Activated CD4-positive, alpha-beta memory T cell treated with anti-CD3 and anti-CD28 coated beads for 36 hours (primary cell): Measurements from ENCODE around the gene NGFR. TPM values are rescaled to one million over a fixed set of nuclear protein-coding genes. Genes with fewer than 3 reads are reported as not detected.
"Not testable (repeated sequence)": the region's sequence is repeated elsewhere in the genome, so short reads cannot be mapped to it uniquely, and the experiment has no call there.

Experiments used
- CTCF ChIA-PET: fragments of 350-600 bp; sonication (Branson Sonifier 250); formaldehyde crosslinking; loops from one replicate; lab custom pipeline; 2021; ENCODE audit warnings: antibody characterized with exemption, inconsistent platforms; lab: Charles Lee
- POLR2A ChIA-PET: fragments of 350-600 bp; sonication (Branson Sonifier 250); formaldehyde crosslinking; loops from one replicate; lab custom pipeline; 2021; ENCODE audit warnings: antibody characterized with exemption; lab: Charles Lee
- DNase-seq: peaks from one replicate; pipeline ENCODE4 v3.0.0-alpha.2; 2020
- H3K27ac Mint-ChIP-seq: one replicate; pipeline ENCODE4 v1.8.0; 2021; ENCODE audit warnings: mixed read lengths
- H3K27me3 Mint-ChIP-seq: one replicate; pipeline ENCODE4 v1.8.0; 2021; ENCODE audit warnings: mixed read lengths
- H3K36me3 Mint-ChIP-seq: one replicate; pipeline ENCODE4 v1.8.0; 2021; ENCODE audit warnings: mixed read lengths
- H3K4me1 Mint-ChIP-seq: one replicate; pipeline ENCODE4 v1.8.0; 2021; ENCODE audit warnings: low read depth, mixed read lengths
- H3K4me3 Mint-ChIP-seq: one replicate; pipeline ENCODE4 v1.8.0; 2021; ENCODE audit warnings: mild to moderate bottlenecking, mixed read lengths
- H3K9me3 Mint-ChIP-seq: one replicate; pipeline ENCODE4 v1.8.0; 2021; ENCODE audit warnings: mixed read lengths
- intact Hi-C: fragments of 100-400 bp; cut with micrococcal nuclease; formaldehyde crosslinking; loops from one replicate; pipeline ENCODE4 v1.15.1; 2023
- total RNA-seq, 2 experiments: library from RNA; stranded (reverse); gene quantifications; one replicate each; pipeline ENCODE4 v1.2.3, GENCODE V29; 2021

NGFR gene
- total RNA-seq, 2 experiments from 2014 or later, result 0.17 to 0.21 TPM

DNA sequence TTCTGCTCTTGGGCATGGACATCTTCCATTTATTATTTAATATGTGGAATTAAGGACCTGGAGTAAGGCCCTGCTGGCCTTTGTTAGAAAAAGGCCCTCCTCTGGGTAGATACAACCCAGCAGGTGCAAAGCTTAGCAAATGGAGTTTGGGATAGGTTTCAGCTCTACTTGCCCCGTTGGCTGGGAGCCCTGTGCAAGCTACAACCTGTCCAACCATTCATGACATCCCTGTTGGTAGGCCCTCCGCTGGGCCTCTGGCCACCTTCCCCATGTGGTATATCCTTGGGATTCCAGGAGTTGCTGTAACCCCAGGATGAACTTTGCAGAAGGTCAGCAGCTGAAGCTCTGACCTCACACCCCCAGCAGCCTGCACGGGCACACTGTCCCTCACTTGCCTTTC is 6.4 kb downstream of the NGFR start:
- POLR2A ChIA-PET, result no interaction called here
- CTCF ChIA-PET, result interaction anchor here (0.6 to 1.8 kb wide), 2 partner anchors 56 to 66 kb away, joined by 4 to 5 read pairs; no protein-coding TSS in a partner anchor
- Mint-ChIP-seq H3K9me3 (no peaks in the 10 kb centered on the region), H3K27me3 (peaks cover 69% of the 10 kb centered on the region), H3K36me3 (no peaks in the 10 kb centered on the region), H3K4me1 (peaks cover 13% of the 10 kb centered on the region), H3K27ac (no peak overlapping the region), H3K4me3 (no peak overlapping the region)
- intact Hi-C loops, result no loop called here
- DNase-seq, result no peak

DNA sequence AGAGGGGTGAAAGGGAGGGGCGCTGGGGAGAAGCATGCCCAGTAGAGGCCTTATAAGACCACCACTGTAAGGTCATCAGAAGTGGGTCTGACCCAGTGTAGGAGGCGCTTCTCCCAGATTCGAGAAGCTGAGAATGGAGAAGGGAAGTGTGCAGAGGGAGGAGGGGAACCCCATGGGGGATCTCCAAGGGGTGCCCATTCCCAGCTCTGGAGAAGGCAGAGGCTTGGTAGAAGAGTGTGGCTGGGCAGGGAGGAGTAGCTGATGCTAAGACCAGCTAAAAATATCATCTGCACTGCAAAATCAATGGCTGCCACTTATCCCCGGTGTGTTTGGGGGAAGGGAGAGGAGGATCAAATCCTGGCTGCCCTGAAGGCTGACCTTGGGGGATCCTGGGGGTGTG is 7.2 kb downstream of the NGFR start:
- H3K4me3 Mint-ChIP-seq, result no peak overlapping the region
- ChIA-PET POLR2A (no interaction called here), CTCF (interaction anchor here (0.8 to 1.8 kb wide), 2 partner anchors 49 to 56 kb away, joined by 3 to 5 read pairs; no protein-coding TSS in a partner anchor)
- intact Hi-C loops, result no loop called here
- H3K9me3 Mint-ChIP-seq, result no peaks in the 10 kb centered on the region
- DNase-seq, result no peak
- peaks cover 68% of the 10 kb centered on the region for H3K27me3 Mint-ChIP-seq
- no peaks in the 10 kb centered on the region for H3K36me3 Mint-ChIP-seq
- peaks cover 10% of the 10 kb centered on the region for H3K4me1 Mint-ChIP-seq
- no peak overlapping the region for H3K27ac Mint-ChIP-seq

DNA sequence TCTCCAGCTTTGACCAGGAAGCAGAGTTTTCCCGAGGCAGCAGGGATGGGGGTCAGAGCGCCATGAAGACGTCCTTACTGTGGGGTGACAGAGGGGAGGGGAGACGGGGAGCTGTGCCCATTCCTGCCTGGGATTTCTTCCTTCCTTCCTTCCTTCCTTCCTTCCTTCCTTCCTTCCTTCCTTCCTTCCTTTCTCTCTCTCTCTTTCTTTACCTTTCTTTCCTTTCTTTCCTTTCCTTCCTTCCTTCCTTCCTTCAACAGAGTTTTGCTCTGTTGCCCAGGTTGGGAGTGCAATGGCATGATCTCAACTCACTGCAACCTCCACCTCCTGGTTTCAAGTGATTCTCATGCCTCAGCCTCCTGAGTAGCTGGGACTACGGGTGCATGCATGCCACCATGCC is 7.6 kb downstream of the NGFR start:
- H3K9me3 Mint-ChIP-seq, POLR2A ChIA-PET, H3K4me1 Mint-ChIP-seq, intact Hi-C loops, H3K4me3 Mint-ChIP-seq, H3K27ac Mint-ChIP-seq, H3K36me3 Mint-ChIP-seq, DNase-seq: not testable (repeated sequence)
- CTCF ChIA-PET, result interaction anchor here (0.7 to 0.8 kb wide), 3 partner anchors 49 to 394 kb away, joined by 3 read pairs; no protein-coding TSS in a partner anchor
- H3K27me3 Mint-ChIP-seq, result peaks cover 68% of the 10 kb centered on the region

DNA sequence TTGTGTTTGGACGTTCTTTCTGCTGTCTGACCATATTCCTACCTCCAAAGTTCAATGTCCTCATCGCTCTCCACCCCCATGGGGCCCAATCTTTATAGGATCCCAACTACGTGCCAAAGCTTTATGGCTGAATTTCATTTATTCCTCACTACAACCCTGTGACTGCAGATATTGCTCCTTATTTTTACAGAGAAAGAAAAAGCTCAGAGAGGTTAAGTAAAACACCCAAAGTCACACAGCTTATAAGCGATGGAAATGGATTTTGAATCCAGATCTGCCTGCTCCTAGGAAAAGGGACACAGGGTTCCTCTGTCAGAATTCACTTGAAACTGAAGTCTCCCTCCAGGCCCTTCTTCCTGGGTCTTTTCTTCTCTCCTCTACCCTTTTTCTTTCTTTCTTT is 9.3 kb downstream of the NGFR start:
- no peaks in the 10 kb centered on the region for H3K36me3 Mint-ChIP-seq
- no peak for DNase-seq
- CTCF ChIA-PET, result interaction anchor here (0.5 to 2.1 kb wide), 2 partner anchors 9 to 162 kb away, joined by 7 to 12 read pairs; partner anchors contain the start of gene NGFR
- H3K4me3 Mint-ChIP-seq, result no peak overlapping the region
- H3K9me3 Mint-ChIP-seq, result no peaks in the 10 kb centered on the region
- POLR2A ChIA-PET, result interaction anchor here (0.6 kb wide), 1 partner anchor 618 kb away, joined by 3 read pairs; no protein-coding TSS in a partner anchor
- H3K27ac Mint-ChIP-seq, result no peak overlapping the region
- intact Hi-C loops, result no loop called here
- peaks cover 58% of the 10 kb centered on the region for H3K27me3 Mint-ChIP-seq
- H3K4me1 Mint-ChIP-seq, result no peaks in the 10 kb centered on the region

DNA sequence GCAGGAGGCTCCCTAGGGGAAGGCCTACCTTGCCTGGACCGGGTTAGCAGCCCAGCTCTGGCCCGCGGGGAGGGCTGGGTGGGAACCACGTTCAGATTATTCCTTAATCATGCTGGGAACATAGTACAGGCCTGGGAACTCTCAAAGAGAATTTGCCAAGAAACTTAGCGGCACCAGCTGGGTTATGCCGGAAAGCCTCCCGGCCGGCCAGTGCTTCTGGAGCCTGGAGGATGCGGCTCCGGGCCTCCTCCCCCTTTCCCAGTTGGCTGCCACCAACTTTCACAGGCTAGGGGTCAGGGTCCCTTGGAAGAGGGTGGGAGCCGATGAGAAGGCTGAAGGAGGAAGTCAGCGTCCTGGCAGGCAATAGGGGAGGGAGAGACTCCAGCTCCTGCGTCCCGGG is 10.8 kb downstream of the NGFR start:
- H3K27ac Mint-ChIP-seq, result no peak overlapping the region
- CTCF ChIA-PET, result interaction anchor here (2.1 kb wide), 1 partner anchor 10 kb away, joined by 12 read pairs; the partner anchor contains the start of gene NGFR

DNA sequence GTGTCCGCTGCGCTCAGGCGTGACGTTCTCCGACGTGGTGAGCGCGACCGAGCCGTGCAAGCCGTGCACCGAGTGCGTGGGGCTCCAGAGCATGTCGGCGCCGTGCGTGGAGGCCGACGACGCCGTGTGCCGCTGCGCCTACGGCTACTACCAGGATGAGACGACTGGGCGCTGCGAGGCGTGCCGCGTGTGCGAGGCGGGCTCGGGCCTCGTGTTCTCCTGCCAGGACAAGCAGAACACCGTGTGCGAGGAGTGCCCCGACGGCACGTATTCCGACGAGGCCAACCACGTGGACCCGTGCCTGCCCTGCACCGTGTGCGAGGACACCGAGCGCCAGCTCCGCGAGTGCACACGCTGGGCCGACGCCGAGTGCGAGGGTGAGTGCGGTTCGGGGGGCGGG is 11.2 kb downstream of the NGFR start:
- H3K27me3 Mint-ChIP-seq, result peaks cover 47% of the 10 kb centered on the region
- no peaks in the 10 kb centered on the region for H3K9me3 Mint-ChIP-seq
- CTCF ChIA-PET, result no interaction called here
- POLR2A ChIA-PET, result no interaction called here
- no peak overlapping the region for H3K4me3 Mint-ChIP-seq
- H3K27ac Mint-ChIP-seq, result no peak overlapping the region
- H3K36me3 Mint-ChIP-seq, result no peaks in the 10 kb centered on the region
- intact Hi-C loops, result no loop called here
- no peak for DNase-seq
- H3K4me1 Mint-ChIP-seq, result no peaks in the 10 kb centered on the region

More for the DNA sequence above, 10.8 kb downstream of the NGFR start:
- no peaks in the 10 kb centered on the region for H3K4me1 Mint-ChIP-seq
- intact Hi-C loops, result no loop called here
- no peak for DNase-seq
- no peak overlapping the region for H3K4me3 Mint-ChIP-seq
- H3K9me3 Mint-ChIP-seq, result no peaks in the 10 kb centered on the region
- no peaks in the 10 kb centered on the region for H3K36me3 Mint-ChIP-seq
- H3K27me3 Mint-ChIP-seq, result peaks cover 50% of the 10 kb centered on the region
- POLR2A ChIA-PET, result no interaction called here

DNA sequence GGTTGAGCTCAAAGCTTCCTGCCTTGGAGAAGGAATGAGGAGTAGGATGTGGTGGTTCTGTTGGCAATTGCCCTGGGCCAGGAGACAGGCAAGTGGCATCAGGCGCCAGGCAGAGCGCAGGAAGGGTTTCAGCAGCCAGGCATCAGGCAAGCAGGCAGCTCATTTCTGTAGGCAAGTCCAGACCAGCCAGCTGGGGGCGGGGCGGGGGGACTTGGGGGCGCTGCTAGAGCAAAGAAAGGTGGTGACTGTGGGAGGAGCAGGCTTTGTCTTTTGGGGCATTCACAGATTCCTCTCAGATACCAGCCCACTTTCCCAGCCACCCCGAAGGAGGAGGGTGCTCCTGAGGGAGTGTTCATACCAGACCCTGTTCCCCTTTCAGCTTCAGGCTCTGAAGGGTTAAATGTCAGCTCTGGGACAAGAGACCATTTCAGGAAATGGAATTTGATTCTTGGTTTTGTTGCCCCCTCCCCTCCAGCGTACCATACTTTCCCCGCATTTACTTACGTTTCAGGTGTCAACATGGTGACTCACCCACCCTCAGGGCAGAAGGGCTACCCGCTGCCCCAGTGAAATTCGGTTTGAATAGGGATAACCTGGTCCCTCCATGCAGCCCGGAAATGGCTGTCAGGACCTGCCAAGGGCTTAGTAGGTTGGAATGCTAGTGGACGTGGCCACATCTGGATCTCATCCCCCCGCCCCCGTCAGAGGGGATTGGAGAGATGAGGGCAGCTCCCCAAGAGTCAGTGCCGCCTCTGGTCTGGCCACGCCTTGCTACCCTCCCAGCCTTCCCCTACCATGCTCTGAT is 13.2 kb downstream of the NGFR start:
- peaks cover 33% of the 10 kb centered on the region for H3K27me3 Mint-ChIP-seq
- no peaks in the 10 kb centered on the region for H3K4me1 Mint-ChIP-seq
- intact Hi-C loops, result no loop called here
- H3K27ac Mint-ChIP-seq, result no peak overlapping the region
- ChIA-PET POLR2A (no interaction called here), CTCF (interaction anchor here (1.0 to 1.9 kb wide), 3 partner anchors 11 to 49 kb away, joined by 3 to 8 read pairs (median 5); no protein-coding TSS in a partner anchor)
- H3K36me3 Mint-ChIP-seq, result no peaks in the 10 kb centered on the region
- no peaks in the 10 kb centered on the region for H3K9me3 Mint-ChIP-seq
- no peak overlapping the region for H3K4me3 Mint-ChIP-seq
- DNase-seq, result no peak

DNA sequence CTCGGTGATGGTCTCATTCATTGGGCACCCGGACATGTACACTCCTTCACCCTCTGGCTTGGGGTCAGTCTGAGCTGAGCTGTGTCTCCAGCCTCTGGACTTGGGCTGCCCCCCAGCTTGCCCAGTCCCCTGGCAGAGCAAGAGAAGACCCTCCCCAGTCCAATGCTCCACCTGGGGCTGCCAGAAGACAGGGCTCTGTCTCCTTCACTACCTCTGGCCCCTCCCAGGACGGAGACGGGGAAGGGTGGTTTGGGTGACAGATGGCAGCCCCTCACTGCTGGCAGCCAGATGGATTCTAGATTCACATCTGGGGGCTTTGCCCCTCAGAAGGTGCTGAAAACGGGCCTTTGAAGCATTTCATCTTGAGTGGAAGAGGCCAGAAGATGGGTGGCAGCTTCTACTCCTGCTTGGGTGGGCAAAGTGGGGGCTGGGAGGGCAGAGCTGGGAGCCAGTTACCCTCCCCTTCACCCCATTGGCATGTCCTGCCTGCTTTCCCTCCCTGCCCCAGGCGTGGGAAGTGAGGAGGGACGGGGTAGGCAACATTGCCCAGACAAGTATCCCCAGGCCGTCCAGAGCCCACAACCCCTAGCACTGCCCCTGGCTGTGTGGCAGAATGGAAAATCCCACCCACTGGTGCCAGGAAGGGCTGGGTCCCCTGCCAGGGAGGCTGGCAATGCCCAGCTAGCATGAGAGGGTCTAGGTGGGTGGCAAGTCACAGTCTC is 13.9 kb downstream of the NGFR start:
- no peaks in the 10 kb centered on the region for H3K4me1 Mint-ChIP-seq
- DNase-seq, result no peak
- H3K9me3 Mint-ChIP-seq, result no peaks in the 10 kb centered on the region
- no peaks in the 10 kb centered on the region for H3K36me3 Mint-ChIP-seq
- intact Hi-C loops, result no loop called here
- peaks cover 27% of the 10 kb centered on the region for H3K27me3 Mint-ChIP-seq
- ChIA-PET POLR2A (no interaction called here), CTCF (interaction anchor here (1.0 to 1.9 kb wide), 3 partner anchors 12 to 48 kb away, joined by 3 to 8 read pairs (median 5); no protein-coding TSS in a partner anchor)
- H3K27ac Mint-ChIP-seq, result no peak overlapping the region
- no peak overlapping the region for H3K4me3 Mint-ChIP-seq

DNA sequence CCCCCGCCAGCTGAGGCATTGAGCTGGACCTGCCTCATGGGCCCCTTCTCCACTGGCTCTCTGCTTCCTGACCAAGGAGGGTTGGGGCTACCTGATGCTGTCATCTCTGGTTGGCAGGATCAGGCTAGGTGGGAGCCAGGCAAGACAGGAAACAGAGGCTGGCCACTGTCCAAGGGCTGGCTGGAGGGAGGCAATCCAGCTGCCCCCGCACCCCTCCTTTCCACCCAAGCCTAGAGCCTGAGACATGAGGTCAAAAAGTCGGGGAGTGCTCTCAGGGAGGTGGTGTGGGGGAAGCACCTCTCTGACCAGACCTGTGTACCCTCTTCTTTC is 14.5 kb downstream of the NGFR start:
- CTCF ChIA-PET, result interaction anchor here (1.0 to 1.3 kb wide), 2 partner anchors 13 to 48 kb away, joined by 3 to 5 read pairs; no protein-coding TSS in a partner anchor
- Mint-ChIP-seq H3K9me3 (no peaks in the 10 kb centered on the region), H3K4me1 (no peaks in the 10 kb centered on the region), H3K4me3 (no peak overlapping the region), H3K36me3 (no peaks in the 10 kb centered on the region), H3K27me3 (peaks cover 23% of the 10 kb centered on the region), H3K27ac (no peak overlapping the region)
- POLR2A ChIA-PET, result no interaction called here
- no peak for DNase-seq
- intact Hi-C loops, result no loop called here

DNA sequence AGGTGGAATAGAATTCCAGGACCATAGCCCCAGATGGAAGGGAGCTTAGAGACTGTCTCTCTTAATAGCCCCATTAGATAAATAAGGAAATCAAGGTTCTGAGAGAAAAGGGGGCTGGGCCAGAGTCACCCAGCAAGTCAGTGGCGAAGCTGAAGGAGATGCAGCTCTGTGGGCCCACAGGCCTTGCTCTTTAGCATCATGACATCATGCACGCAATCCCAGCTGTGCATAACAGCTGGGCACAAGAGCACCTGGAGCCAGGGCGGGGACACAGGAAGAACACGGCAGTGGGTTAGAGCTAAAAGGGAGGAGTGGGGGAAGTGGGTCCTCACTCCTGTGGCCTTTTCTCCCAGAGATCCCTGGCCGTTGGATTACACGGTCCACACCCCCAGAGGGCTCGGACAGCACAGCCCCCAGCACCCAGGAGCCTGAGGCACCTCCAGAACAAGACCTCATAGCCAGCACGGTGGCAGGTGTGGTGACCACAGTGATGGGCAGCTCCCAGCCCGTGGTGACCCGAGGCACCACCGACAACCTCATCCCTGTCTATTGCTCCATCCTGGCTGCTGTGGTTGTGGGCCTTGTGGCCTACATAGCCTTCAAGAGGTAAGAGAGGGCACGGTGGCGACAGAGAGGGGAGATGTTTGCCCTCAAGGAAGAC is 15.1 kb downstream of the NGFR start:
- CTCF ChIA-PET, result interaction anchor here (1.2 to 1.3 kb wide), 2 partner anchors 14 to 486 kb away, joined by 3 read pairs; no protein-coding TSS in a partner anchor
- no peaks in the 10 kb centered on the region for H3K4me1 Mint-ChIP-seq
- no peak overlapping the region for H3K4me3 Mint-ChIP-seq
- H3K36me3 Mint-ChIP-seq, result no peaks in the 10 kb centered on the region
- DNase-seq, result no peak
- POLR2A ChIA-PET, result no interaction called here
- intact Hi-C loops, result no loop called here
- H3K9me3 Mint-ChIP-seq, result no peaks in the 10 kb centered on the region
- no peak overlapping the region for H3K27ac Mint-ChIP-seq
- peaks cover 20% of the 10 kb centered on the region for H3K27me3 Mint-ChIP-seq

DNA sequence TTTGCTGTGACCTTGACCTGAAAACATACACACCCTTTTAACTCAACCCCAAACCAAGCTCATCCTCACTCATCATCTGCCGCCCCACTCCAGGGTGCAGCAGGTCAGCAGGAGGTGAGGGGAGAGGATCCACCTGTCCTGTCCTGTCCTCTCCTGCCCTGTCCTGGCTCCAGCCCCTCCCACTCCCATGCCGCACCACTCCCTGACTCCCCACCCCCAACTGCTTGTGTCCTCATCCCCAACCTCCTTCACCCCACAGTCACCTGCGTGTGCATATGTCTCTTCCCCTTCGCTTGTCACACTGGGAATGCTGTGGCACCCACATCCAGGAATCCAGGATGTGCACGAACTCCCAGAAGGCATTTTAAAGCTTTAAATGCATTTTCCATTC is 15.6 kb downstream of the NGFR start:
- no peaks in the 10 kb centered on the region for H3K36me3 Mint-ChIP-seq
- H3K4me3 Mint-ChIP-seq, result no peak overlapping the region
- DNase-seq, result no peak
- no peak overlapping the region for H3K27ac Mint-ChIP-seq
- no peaks in the 10 kb centered on the region for H3K4me1 Mint-ChIP-seq
- ChIA-PET CTCF (interaction anchor here (0.9 to 1.3 kb wide), 3 partner anchors 14 to 486 kb away, joined by 3 read pairs; no protein-coding TSS in a partner anchor), POLR2A (no interaction called here)
- intact Hi-C loops, result no loop called here
- H3K9me3 Mint-ChIP-seq, result no peaks in the 10 kb centered on the region
- H3K27me3 Mint-ChIP-seq, result peaks cover 16% of the 10 kb centered on the region
